ENCODE data around the gene CUX1.
"Not testable (repeated sequence)": the region's sequence is repeated elsewhere in the genome, so short reads cannot be mapped to it uniquely, and the experiment has no call there.

The CUX1 gene

GRCh38 chr7:102310414-102310815 lies 493.0 kb downstream of the CUX1 start:
- no peak for DNase-seq (ENCODE audit: extremely low read depth in 1 of 2, low read depth in 1 of 2)

GRCh38 chr7:102312317-102312716 lies 494.9 kb downstream of the CUX1 start:
- DNase-seq (ENCODE audit: extremely low read depth in 1 of 2, low read depth in 1 of 2), result no peak

- DNase-seq (ENCODE audit: extremely low read depth in 1 of 2, low read depth in 1 of 2), result no peak
Observed at GRCh38 chr7:102313997-102314780, 496.8 kb downstream of the CUX1 start.

GRCh38 chr7:102317231-102318059 lies 500.0 kb downstream of the CUX1 start:
- no peak for DNase-seq (ENCODE audit: extremely low read depth in 1 of 2, low read depth in 1 of 2)

GRCh38 chr7:102318482-102318971 lies 501.1 kb downstream of the CUX1 start:
- DNase-seq (ENCODE audit: extremely low read depth in 1 of 2, low read depth in 1 of 2), result no peak

- DNase-seq (ENCODE audit: extremely low read depth in 1 of 2, low read depth in 1 of 2), result no peak
Observed at GRCh38 chr7:102319671-102320070, 502.2 kb downstream of the CUX1 start.

GRCh38 chr7:102320181-102320580 lies 502.8 kb downstream of the CUX1 start:
- DNase-seq (ENCODE audit: extremely low read depth in 1 of 2, low read depth in 1 of 2), result no peak

- no peak for DNase-seq (ENCODE audit: extremely low read depth in 1 of 2, low read depth in 1 of 2)
Observed at GRCh38 chr7:102320601-102321350, 503.4 kb downstream of the CUX1 start.

GRCh38 chr7:102321351-102322201 lies 504.1 kb downstream of the CUX1 start:
- no peak for DNase-seq (ENCODE audit: extremely low read depth in 1 of 2, low read depth in 1 of 2)

GRCh38 chr7:102322202-102322715 lies 504.8 kb downstream of the CUX1 start:
- DNase-seq (ENCODE audit: extremely low read depth in 1 of 2, low read depth in 1 of 2), result no peak

GRCh38 chr7:102323914-102324195 lies 506.4 kb downstream of the CUX1 start:
- DNase-seq (ENCODE audit: extremely low read depth in 1 of 2, low read depth in 1 of 2), result no peak

- not testable (repeated sequence) for DNase-seq (ENCODE audit: extremely low read depth in 1 of 2, low read depth in 1 of 2)
Observed at GRCh38 chr7:102325106-102325505, 507.7 kb downstream of the CUX1 start.

GRCh38 chr7:102326157-102326889 lies 508.9 kb downstream of the CUX1 start:
- no peak for DNase-seq (ENCODE audit: extremely low read depth in 1 of 2, low read depth in 1 of 2)

- not testable (repeated sequence) for DNase-seq (ENCODE audit: extremely low read depth in 1 of 2, low read depth in 1 of 2)
Observed at GRCh38 chr7:102327183-102327582, 509.8 kb downstream of the CUX1 start.

- DNase-seq (ENCODE audit: extremely low read depth in 1 of 2, low read depth in 1 of 2), result not testable (repeated sequence)
Observed at GRCh38 chr7:102328863-102329262, 511.4 kb downstream of the CUX1 start.

- not testable (repeated sequence) for DNase-seq (ENCODE audit: extremely low read depth in 1 of 2, low read depth in 1 of 2)
Observed at GRCh38 chr7:102329366-102329765, 511.9 kb downstream of the CUX1 start.

GRCh38 chr7:102330666-102331460 lies 513.4 kb downstream of the CUX1 start:
- DNase-seq (ENCODE audit: extremely low read depth in 1 of 2, low read depth in 1 of 2), result not testable (repeated sequence)

Measured in stimulated activated CD8-positive, alpha-beta memory T cell treated with anti-CD3 and anti-CD28 coated beads, Interleukin-7, amount 100 ng/mL, for 48 hours (primary cell).